ENCODE results near the gene WBP2NL. TPM values are rescaled to one million over a fixed set of nuclear protein-coding genes. Genes with fewer than 3 reads are reported as not detected.

WBP2NL gene
- total and polyA plus RNA-seq, 5 donors from 2014 or later: 0.46 to 2.9 (median 0.73) TPM

- Mint-ChIP-seq H3K9me3 (peaks cover 0 to 1% (median 0%) of the 10 kb centered on the region in 7 donors), H3K36me3 (no peaks in the 10 kb centered on the region), H3K4me3 (no peak overlapping the region), H3K27me3 (peaks cover 34% of the 10 kb centered on the region), H3K4me1 (peaks cover 0 to 20% (median 5%) of the 10 kb centered on the region in 4 donors), H3K27ac (peak overlapping the region in 1 of 3 donors; percentile 6)
- peaks cover 11% of the 10 kb centered on the region for H3K4me1 ChIP-seq (ENCODE audit: control insufficient read depth, insufficient read depth, low read length, poor library complexity, severe bottlenecking)
- H3K27me3 ChIP-seq (ENCODE audit: control insufficient read depth, insufficient read depth, low read length): peaks cover 3% of the 10 kb centered on the region
- no peak overlapping the region for H3K4me3 ChIP-seq (ENCODE audit: low read depth, low read length)
- DNase-seq (no peak), ATAC-seq (ENCODE audit: low read depth in 2 of 2) (no peak)
- no peaks in the 10 kb centered on the region for H3K36me3 ChIP-seq (ENCODE audit: control insufficient read depth, insufficient read depth, low read length)
- H3K9me3 ChIP-seq (ENCODE audit: control insufficient read depth in 2 of 2, low read length in 2 of 2): no peaks in the 10 kb centered on the region
- H3K27ac ChIP-seq (ENCODE audit: insufficient read depth, low read length, poor library complexity, severe bottlenecking): no peak overlapping the region
Observed at GRCh38 chr22:41979423-41980250, 19.0 kb upstream of the WBP2NL start.

DNA sequence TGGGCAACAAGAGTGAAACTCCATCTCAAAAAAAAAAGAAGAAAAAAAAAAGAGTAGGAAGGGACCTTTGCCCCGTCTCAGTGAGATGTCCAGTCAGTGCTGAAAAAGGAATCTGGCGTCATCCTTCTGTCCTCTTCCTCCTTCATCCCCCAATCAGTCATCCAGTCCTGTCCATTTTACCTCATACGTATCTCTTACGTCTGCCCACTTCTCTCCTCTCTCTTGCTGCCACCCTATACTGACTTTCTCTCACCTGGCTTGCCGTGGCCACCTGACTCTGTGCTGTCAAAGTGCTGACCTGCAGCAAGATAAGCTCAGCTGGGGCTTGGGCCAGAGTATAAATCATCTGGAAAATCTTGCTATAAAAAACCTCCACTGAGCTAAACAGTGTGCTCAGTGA lies 15.7 kb upstream of the WBP2NL start:
- Mint-ChIP-seq H3K4me1 (peaks cover 0 to 3% (median 0%) of the 10 kb centered on the region in 4 donors), H3K27ac (no peak overlapping the region), H3K27me3 (peaks cover 17% of the 10 kb centered on the region), H3K9me3 (peaks cover 0 to 1% (median 0%) of the 10 kb centered on the region in 7 donors), H3K36me3 (no peaks in the 10 kb centered on the region), H3K4me3 (peak overlapping the region in 1 of 4 donors; percentile 34)
- ATAC-seq (ENCODE audit: low read depth in 2 of 2): no peak
- Histone ChIP-seq H3K9me3 (ENCODE audit: control insufficient read depth in 2 of 2, low read length in 2 of 2) (no peaks in the 10 kb centered on the region), H3K4me1 (ENCODE audit: control insufficient read depth, insufficient read depth, low read length, poor library complexity, severe bottlenecking) (no peaks in the 10 kb centered on the region), H3K36me3 (ENCODE audit: control insufficient read depth, insufficient read depth, low read length) (no peaks in the 10 kb centered on the region), H3K4me3 (ENCODE audit: low read depth, low read length) (no peak overlapping the region), H3K27ac (ENCODE audit: insufficient read depth, low read length, poor library complexity, severe bottlenecking) (no peak overlapping the region), H3K27me3 (ENCODE audit: control insufficient read depth, insufficient read depth, low read length) (no peaks in the 10 kb centered on the region)
- no peak for DNase-seq

DNA sequence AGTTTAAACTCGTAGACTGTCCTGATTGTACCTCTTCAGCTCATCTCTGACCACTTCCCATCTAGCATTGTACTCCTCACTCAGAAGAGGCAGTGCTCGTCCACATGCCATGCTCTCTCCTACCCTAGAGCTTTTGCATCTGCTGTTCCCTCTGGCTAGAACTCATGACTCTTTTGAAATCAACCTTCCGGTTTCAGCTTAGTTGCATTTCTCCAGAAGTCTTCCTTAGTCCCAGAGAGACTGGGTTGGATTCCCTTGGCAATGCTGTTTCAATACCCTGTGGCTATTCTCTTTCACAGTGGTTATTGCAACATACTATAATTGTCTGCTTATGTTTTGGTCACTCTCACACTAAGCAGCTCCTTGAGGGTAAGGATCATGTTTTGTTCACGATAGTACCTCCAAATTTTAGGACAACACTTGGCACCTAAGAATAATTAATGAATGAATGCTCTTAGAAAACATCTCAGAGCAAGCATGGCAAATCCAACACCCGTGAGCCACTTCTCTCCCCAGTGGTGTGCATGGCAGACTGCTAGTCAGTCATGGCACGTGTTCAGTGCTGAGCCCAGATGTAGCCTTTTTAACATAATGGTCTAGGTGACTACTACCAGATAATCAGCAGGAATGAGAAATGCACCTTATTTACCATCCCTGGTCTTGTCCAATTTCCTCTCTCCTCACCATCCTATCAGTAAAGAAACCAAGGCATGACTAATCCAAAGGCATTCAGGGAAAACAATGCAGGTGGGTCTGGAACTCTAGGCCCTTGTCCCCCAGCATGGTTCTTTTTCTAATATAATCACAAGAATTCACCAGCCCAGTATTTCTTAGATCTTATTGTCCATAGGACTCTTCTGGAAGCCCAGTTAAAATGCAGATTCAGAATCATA lies 14.8 kb upstream of the WBP2NL start:
- peaks cover 0 to 1% (median 0%) of the 10 kb centered on the region in 7 donors for H3K9me3 Mint-ChIP-seq
- no peaks in the 10 kb centered on the region for H3K36me3 Mint-ChIP-seq
- H3K4me1 Mint-ChIP-seq: no peaks in the 10 kb centered on the region
- no peak overlapping the region for H3K4me3 ChIP-seq (ENCODE audit: low read depth, low read length)
- H3K27ac ChIP-seq (ENCODE audit: insufficient read depth, low read length, poor library complexity, severe bottlenecking): no peak overlapping the region
- DNase-seq (no peak), ATAC-seq (ENCODE audit: low read depth in 2 of 2) (no peak)
- H3K4me1 ChIP-seq (ENCODE audit: control insufficient read depth, insufficient read depth, low read length, poor library complexity, severe bottlenecking): no peaks in the 10 kb centered on the region
- peaks cover 9% of the 10 kb centered on the region for H3K27me3 Mint-ChIP-seq
- no peak overlapping the region for H3K27ac Mint-ChIP-seq
- no peaks in the 10 kb centered on the region for H3K36me3 ChIP-seq (ENCODE audit: control insufficient read depth, insufficient read depth, low read length)
- no peaks in the 10 kb centered on the region for H3K9me3 ChIP-seq (ENCODE audit: control insufficient read depth in 2 of 2, low read length in 2 of 2)
- no peaks in the 10 kb centered on the region for H3K27me3 ChIP-seq (ENCODE audit: control insufficient read depth, insufficient read depth, low read length)
- peak overlapping the region in 1 of 4 donors; percentile 34 for H3K4me3 Mint-ChIP-seq

DNA sequence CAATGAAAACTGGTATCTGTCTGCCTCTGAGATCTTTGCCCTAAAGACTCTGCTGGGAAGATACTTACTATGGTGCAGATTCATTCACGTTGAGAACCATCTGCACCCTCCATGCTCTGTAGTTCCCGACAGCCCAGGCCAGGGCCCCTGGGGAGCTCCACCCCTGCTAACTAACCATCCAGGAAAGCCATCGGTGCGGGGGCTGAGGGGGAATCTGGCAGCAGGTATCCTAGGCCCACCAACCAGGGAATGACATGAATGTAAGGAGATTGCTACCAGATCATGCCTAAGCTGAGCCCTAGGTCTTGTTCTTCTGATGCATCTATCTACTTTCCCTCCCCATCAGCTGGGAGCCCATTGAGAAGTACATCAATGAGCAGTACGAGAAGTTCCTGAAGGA lies 11.3 kb upstream of the WBP2NL start:
- no peak overlapping the region for H3K4me3 ChIP-seq (ENCODE audit: low read depth, low read length)
- Mint-ChIP-seq H3K27me3 (no peaks in the 10 kb centered on the region), H3K36me3 (no peaks in the 10 kb centered on the region), H3K27ac (no peak overlapping the region), H3K9me3 (no peaks in the 10 kb centered on the region), H3K4me1 (no peaks in the 10 kb centered on the region), H3K4me3 (no peak overlapping the region)
- no peak for DNase-seq
- no peaks in the 10 kb centered on the region for H3K27me3 ChIP-seq (ENCODE audit: control insufficient read depth, insufficient read depth, low read length)
- H3K9me3 ChIP-seq (ENCODE audit: control insufficient read depth in 2 of 2, low read length in 2 of 2): no peaks in the 10 kb centered on the region
- H3K4me1 ChIP-seq (ENCODE audit: control insufficient read depth, insufficient read depth, low read length, poor library complexity, severe bottlenecking): no peaks in the 10 kb centered on the region
- no peaks in the 10 kb centered on the region for H3K36me3 ChIP-seq (ENCODE audit: control insufficient read depth, insufficient read depth, low read length)
- ATAC-seq (ENCODE audit: low read depth in 2 of 2): no peak
- no peak overlapping the region for H3K27ac ChIP-seq (ENCODE audit: insufficient read depth, low read length, poor library complexity, severe bottlenecking)

DNA sequence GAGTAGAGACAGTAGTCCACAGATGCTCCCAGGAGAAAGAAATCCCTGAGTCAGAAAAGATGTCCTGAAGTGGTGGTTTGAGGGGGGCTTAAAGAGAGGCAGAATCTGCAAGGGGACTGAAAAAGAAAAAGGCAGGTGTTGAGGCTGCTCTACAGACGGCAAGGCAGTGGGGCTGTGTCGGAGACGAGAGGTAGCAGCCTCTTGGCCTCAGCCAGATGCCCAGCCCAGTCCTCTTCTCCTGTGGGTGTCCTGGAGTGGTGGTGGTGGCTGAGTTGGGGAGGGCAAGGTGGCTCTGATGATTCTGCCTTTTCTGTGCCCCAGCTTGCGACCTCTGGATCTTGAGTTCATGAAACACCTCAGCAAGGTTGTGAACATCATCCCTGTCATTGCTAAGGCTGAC lies 9.3 kb upstream of the WBP2NL start:
- Histone ChIP-seq H3K27me3 (ENCODE audit: control insufficient read depth, insufficient read depth, low read length) (no peaks in the 10 kb centered on the region), H3K9me3 (ENCODE audit: control insufficient read depth in 2 of 2, low read length in 2 of 2) (no peaks in the 10 kb centered on the region), H3K4me3 (ENCODE audit: low read depth, low read length) (no peak overlapping the region), H3K27ac (ENCODE audit: insufficient read depth, low read length, poor library complexity, severe bottlenecking) (no peak overlapping the region), H3K4me1 (ENCODE audit: control insufficient read depth, insufficient read depth, low read length, poor library complexity, severe bottlenecking) (no peaks in the 10 kb centered on the region), H3K36me3 (ENCODE audit: control insufficient read depth, insufficient read depth, low read length) (no peaks in the 10 kb centered on the region)
- Mint-ChIP-seq H3K27me3 (no peaks in the 10 kb centered on the region), H3K4me1 (no peaks in the 10 kb centered on the region), H3K9me3 (no peaks in the 10 kb centered on the region), H3K4me3 (no peak overlapping the region), H3K27ac (no peak overlapping the region), H3K36me3 (no peaks in the 10 kb centered on the region)
- ATAC-seq (ENCODE audit: low read depth in 2 of 2): no peak
- no peak for DNase-seq

GRCh38 chr22:41991111-41991510 lies 7.5 kb upstream of the WBP2NL start:
- no peaks in the 10 kb centered on the region for H3K27me3 Mint-ChIP-seq
- peaks cover 3% of the 10 kb centered on the region for H3K36me3 Mint-ChIP-seq
- Histone ChIP-seq H3K9me3 (ENCODE audit: control insufficient read depth in 2 of 2, low read length in 2 of 2) (no peaks in the 10 kb centered on the region), H3K27ac (ENCODE audit: insufficient read depth, low read length, poor library complexity, severe bottlenecking) (no peak overlapping the region), H3K4me3 (ENCODE audit: low read depth, low read length) (no peak overlapping the region), H3K36me3 (ENCODE audit: control insufficient read depth, insufficient read depth, low read length) (no peaks in the 10 kb centered on the region), H3K4me1 (ENCODE audit: control insufficient read depth, insufficient read depth, low read length, poor library complexity, severe bottlenecking) (no peaks in the 10 kb centered on the region), H3K27me3 (ENCODE audit: control insufficient read depth, insufficient read depth, low read length) (no peaks in the 10 kb centered on the region)
- no peak overlapping the region for H3K4me3 Mint-ChIP-seq
- no peaks in the 10 kb centered on the region for H3K4me1 Mint-ChIP-seq
- H3K27ac Mint-ChIP-seq: no peak overlapping the region
- no peaks in the 10 kb centered on the region for H3K9me3 Mint-ChIP-seq
- DNase-seq (no peak), ATAC-seq (ENCODE audit: low read depth in 2 of 2) (no peak)

GRCh38 chr22:41992496-41992895 lies 6.1 kb upstream of the WBP2NL start:
- H3K36me3 Mint-ChIP-seq: peaks cover 3% of the 10 kb centered on the region
- no peak for ATAC-seq (ENCODE audit: low read depth in 2 of 2)
- no peaks in the 10 kb centered on the region for H3K9me3 Mint-ChIP-seq
- no peak overlapping the region for H3K27ac Mint-ChIP-seq
- Histone ChIP-seq H3K36me3 (ENCODE audit: control insufficient read depth, insufficient read depth, low read length) (no peaks in the 10 kb centered on the region), H3K9me3 (ENCODE audit: control insufficient read depth in 2 of 2, low read length in 2 of 2) (no peaks in the 10 kb centered on the region), H3K27ac (ENCODE audit: insufficient read depth, low read length, poor library complexity, severe bottlenecking) (no peak overlapping the region), H3K4me1 (ENCODE audit: control insufficient read depth, insufficient read depth, low read length, poor library complexity, severe bottlenecking) (no peaks in the 10 kb centered on the region), H3K27me3 (ENCODE audit: control insufficient read depth, insufficient read depth, low read length) (no peaks in the 10 kb centered on the region), H3K4me3 (ENCODE audit: low read depth, low read length) (no peak overlapping the region)
- H3K27me3 Mint-ChIP-seq: no peaks in the 10 kb centered on the region
- H3K4me3 Mint-ChIP-seq: no peak overlapping the region
- H3K4me1 Mint-ChIP-seq: peaks cover 0 to 2% (median under 1%) of the 10 kb centered on the region in 4 donors
- DNase-seq: no peak
